ENCODE data around the gene GRPEL1.

DNA sequence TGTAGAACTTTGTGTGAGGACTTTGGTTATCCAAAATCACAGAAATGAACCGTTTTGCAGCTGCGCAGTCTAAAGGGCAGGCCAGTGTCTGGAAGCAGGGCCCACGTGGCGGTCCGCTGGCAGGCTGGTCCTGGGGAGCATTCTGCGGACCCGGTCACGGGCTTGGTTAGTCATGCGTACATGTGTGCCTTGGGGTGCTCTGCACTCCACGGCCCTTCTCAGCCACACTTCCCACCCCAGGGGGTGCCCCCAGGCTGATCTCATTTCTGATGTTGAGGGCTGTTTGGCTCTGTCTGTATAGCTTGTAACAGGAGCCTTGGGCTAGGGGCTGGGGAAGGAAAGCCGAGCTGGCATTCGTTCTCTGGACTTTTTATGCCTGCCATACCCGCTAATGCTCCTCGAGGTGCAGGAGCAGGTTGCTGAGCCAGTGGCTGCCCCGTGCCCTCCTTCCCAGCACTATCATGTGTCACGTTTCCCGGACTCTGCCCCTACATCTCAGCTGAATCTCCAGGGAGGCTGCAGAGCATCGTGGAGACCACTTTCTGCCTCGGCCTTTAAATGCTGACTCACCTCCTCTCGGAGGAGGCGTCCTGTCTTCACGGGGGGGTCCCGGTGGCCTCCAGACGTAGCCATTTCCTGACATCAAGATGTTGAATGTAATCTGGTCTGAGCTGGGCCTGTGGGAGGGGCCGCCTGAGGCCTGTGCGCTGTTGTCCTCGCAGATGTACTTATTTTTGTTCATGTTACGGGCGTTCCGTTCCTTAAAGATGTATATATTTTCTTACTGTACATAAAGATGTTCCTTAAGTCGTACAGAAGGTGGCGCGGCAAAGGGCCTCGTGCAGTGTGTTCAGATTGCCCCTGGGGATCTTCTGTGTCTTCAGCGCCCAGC lies 36.1 kb downstream of the GRPEL1 start:
- TF ChIP-seq CTCF (conservative IDR thresholded peaks at IDR 0.05 in 1 of 2, IDR thresholded peaks at IDR 0.05 in 1 of 2; ENCODE audit: low read depth in 1 of 2, low read length in 2 of 2) (no peak), EZH2 (IDR thresholded peaks at IDR 0.05; ENCODE audit: low read length, missing control alignments) (no peak)

All from fibroblast of lung (primary cell).